NOMO-1 (cell line): ENCODE results near the gene RAMP3.
"Not testable (repeated sequence)": the region's sequence is repeated elsewhere in the genome, so short reads cannot be mapped to it uniquely, and the experiment has no call there.

Experiments used
- DNase-seq, 2 experiments: peaks; one replicate each; lab custom pipeline; 2025; ENCODE audit not compliant: unreplicated experiment in 2 of 2; lab: John Stamatoyannopoulos, UW

Gene RAMP3, protein sequence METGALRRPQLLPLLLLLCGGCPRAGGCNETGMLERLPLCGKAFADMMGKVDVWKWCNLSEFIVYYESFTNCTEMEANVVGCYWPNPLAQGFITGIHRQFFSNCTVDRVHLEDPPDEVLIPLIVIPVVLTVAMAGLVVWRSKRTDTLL

DNA sequence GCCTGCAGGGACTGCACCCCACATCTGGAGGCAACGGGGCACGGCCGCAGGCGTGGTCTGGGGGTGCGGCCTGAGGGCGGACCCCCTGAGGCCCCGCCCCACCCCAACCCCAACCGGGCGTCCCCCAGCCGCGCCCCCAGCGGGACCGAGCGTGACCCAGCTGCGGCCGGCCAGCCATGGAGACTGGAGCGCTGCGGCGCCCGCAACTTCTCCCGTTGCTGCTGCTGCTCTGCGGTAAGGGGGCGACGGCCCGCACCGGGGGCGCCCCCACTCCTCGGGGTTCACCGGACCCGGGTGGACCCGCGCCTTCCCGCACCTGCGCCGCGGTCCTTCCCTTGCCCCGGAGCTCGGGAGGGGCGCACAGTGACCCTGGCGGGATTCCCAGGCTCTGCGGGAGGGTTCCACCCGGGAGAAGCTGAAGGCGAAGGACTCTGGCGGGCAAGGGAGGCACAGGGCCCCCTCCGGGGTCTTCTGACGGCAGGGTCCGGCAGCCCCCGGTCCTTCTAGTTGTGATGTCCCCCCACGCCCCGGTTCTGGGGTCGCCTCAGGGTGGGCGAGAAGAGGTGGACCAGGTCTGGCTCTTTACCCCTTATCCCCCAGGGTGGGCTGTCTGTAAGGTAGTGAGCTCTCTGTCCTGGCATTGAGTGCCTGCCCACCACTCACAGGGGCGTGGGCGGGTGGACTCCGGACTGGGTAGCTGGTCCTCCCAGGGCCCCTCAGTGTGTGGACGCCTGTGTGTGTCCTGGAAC lies at the start of gene RAMP3:
Gene RAMP3, plus strand, starts transcription at position 139 of the 749 bp plus-strand sequence. Its CDS starts 38 bp downstream, at position 177.
- DNase-seq, result no peak

DNA sequence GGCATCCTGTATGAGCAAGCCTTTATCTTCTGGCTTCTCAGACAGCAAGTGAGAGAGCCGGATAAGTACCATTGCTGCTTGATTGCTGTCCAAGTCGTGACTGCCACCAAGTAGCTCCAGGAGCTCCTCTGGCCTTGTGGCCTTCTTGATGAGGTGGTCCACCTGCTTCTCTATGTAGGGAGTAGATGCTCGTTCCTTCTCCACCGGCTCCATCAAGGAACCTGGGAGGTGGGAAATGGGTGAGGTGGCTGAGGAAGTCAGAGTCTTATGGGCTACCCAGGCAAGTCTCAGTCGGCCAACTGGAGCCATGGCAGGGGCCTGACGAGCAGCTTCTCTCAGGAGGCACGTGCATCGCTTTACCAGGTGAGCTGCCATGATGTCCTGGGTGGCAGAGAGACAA lies 48.7 kb upstream of the RAMP3 start:
- DNase-seq, result no peak

DNA sequence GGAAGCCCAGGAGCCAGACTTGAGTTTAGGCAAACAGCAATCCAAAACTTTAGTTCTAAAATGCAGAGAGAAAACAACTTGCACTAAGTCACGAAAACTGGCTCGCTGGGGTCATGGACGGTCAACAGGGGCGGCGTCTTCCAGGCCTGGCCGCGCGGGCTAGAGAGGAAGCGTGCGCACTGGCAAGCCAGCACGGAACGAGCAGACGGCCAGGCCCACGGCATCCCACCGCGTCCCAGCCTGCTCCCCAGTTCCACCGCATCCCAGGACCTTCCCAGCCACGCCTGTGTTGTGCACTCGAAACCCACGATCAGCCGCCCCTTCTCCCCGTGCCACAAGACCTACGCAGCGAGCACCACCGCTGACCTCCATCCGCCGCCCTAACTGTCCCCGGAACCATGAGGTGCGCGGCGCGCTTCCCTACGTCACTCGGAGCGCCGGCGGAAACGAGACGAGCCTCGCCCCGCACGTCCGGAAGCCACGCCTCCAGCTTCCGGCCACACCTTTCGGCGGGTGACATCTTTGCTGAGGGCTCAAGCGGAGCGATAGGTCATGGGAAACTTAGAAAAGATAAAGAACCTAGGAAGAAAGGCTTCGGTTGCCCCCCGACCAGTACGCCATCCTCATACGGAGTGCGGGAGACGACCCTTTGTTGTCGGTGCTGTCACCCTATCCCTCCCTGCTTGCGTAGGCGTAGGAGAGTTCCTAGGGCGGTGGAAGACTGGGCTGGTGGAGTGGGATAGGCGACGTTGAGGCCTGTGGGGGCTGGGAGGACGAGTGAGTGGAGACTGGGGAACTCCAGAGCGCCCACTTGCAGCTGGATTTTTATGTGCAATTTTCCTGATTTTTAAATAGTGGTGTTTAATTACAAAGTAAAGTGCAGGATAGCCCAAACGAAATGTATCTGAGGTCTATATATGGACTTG lies 46.0 kb upstream of the RAMP3 start, which contains the start of gene TBRG4:
Gene TBRG4, minus strand, starts transcription at position 400 of the 926 bp plus-strand sequence. CDS start 2,460 bp downstream, outside the sequence.
- peak; percentile 94 to 95 for DNase-seq

DNA sequence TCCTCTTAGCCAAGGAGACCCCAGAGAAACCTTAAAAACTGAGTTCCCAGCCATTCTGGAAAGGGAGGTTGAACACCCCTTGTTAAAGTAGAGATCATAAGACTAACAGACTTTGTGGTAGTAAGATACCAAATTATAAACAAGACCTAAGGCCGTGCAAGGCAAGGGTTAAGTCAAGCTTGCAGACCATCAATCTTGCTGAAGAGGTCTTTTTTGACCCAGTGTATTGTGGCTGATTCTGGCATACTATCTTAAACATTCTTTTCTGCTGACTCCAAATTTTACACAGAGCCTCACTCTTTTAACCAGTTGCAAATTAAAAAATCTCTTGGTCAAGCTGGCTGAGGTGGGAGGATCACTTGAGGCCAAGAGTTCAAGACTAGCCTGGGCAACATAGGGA lies 44.9 kb upstream of the RAMP3 start:
- DNase-seq, result no peak

DNA sequence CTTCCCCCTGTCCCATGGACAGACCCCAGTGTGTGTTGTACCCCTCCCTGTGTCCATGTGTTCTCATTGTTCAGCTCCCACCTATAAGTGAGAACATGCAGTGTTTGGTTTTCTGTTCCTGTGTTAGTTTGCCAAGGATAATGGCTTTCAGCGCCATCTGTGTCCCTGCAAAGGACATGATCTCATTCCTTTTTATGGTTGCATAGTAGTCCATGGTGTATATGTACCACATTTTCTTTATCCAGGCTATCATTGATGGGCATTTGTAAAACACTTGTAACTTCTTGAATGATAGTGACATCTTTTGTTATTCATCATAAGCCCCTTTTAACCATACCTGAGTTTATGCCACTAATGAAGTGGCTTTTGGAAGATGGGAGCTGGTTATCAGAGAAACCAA lies 43.3 kb upstream of the RAMP3 start:
- not testable (repeated sequence) for DNase-seq

DNA sequence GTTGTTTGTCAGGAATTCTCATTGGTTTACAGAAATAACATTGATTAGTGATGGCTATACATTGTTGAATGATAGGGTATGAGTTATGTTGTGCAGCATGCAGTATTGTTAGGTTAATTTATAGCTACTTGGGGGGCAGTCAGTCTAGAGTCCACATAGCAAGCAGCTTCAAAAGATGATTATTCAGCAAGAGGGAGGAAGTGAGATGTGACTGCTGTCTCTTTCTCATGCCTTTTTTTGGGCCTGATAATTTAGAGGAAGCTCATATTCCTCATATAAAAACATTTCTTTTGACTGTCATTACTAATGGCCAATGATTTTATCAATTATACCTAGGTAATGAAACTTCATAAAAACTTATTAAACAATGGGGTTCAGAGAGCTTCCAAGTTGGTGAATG lies 42.7 kb upstream of the RAMP3 start:
- peak in 1 of 2 experiments; percentile 10 for DNase-seq

DNA sequence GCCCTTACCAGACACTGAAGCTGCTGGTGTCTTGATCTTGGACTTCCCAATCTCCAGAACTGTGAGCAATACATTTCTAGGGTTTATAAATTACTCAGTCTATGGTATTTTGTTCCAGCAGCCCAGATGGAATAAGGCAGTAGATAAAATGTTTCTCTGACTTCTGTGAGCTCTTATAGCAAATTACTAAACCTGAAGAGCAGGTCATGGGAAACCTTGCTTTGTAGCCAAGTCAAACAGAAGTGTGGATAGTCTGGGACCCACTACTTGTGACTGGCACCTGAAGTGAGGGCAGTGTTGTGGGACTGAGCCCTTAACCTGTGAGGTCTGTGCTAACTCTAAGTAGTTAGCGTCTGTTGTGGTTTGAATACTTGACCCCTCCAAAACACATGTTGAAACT lies 41.5 kb upstream of the RAMP3 start:
- DNase-seq, result no peak

DNA sequence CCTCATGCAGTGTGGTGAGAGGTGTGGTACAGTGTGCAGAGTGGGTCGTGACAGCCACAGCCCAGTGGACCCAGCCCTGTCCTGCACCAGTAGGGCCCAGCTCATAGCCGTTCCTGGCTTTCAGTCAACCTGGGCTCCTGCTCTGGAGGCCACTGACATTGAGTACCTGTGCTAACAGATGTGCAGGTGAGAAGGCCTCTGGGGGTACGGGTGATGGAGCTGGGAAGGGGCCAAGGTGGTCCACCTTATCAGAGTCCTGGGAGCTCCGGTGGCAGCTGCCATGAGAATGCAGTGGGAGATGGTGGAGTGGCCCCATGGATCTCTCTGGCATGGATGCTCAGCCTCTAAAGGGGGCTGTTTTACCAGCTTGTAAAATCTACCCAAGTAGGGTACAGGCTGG lies 40.0 kb upstream of the RAMP3 start:
- no peak for DNase-seq

DNA sequence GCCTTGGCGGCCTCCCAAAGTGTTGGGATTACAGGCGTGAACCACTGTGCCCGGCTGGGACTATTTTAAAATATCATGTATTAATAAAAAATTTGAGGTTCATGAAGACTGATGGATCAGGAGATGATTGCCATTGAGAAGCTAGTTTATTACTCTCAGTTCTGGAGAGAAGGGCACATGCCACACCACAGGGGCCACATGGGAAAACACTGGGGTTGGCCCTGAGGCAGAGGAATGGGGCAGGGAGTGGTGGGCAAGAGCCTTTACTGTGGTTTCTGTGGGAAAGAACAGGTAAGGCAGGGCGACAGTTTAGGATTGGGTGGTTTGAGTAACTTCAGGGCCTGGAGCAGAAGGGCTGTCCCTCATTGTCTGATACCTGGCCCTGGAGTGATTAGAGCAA lies 39.3 kb upstream of the RAMP3 start:
- no peak for DNase-seq

DNA sequence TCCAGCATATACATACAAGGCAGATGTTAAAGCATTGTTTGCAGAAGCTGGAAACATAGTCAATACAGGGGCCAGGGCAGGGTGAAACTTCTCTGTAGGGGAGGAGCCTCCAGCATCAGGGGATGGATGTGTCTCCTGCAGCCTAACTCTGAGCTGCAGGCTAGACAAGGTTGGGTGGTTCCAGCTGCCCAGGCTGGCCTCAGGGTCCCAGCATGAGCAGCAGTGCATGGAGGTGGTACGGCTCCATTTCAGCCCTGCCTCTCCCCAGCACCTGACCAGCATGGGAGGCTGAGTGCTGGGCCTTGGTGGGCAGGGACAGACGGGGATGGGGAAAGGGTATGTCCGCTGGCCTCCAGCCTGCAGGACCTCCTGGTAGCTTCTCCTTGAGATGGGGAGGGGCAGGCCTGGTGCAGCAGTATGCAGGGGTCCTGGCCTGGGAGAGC lies 38.7 kb upstream of the RAMP3 start:
- no peak for DNase-seq

DNA sequence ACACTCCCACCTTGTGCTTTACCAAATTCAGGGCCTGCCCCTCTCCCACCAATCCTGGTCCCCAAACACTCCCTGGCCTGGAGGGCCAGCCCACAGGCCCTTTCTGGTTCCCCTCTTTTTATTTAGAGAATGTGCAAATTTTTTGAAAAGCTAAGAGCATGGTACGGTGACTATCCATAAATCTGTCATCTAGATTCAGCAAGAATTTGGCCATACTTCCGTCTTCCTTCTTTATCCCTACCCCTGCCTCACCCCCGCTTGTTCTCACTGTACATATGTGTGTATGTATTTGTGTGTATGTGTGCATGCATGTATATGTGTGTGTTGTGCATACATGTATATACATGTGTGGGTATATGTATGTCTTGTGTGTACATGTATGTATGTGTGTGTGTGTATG lies 38.0 kb upstream of the RAMP3 start:
- DNase-seq, result peak; percentile 22 to 35

DNA sequence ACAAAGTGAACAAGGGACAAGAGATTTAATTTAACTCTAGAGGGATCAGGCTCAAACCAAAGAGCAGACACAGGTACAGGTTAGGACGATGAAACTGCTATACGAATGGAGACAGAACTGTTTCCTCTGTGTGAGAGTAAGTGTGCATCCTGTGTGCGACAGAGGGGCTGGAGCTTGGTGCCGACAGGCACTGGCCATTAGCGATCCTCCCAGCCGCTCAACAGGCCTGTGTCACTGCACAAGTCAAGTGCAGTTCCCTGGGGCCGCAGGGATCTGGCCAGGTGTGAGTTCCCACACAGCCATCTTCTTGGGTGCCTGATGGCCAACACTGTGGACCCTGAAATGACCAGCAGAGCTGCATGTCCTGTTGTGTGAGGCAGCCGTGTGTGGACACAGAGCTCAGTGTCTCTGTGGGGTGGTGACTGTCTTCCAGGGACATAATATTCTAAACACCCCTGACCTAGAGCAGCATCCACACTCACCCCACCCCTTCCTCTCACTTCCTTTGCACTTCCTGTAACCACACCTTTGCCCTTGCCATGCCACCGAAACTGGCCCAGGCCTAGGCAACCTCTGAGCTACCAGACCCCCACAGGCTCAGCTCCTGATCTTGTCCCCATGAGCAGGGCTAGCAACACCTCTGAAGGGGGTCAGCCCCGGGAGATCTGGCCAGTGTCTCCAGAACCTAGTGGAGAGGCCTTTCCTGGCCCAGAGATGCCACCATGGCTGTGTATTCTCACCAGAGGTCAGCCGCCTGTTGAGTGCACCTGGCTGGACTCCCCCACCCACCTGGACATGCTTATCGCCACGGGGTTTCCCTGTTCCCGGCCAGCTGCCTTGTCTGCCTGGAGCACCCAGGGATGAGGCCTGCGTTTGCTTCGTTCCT lies 34.4 kb upstream of the RAMP3 start:
- DNase-seq, result no peak

DNA sequence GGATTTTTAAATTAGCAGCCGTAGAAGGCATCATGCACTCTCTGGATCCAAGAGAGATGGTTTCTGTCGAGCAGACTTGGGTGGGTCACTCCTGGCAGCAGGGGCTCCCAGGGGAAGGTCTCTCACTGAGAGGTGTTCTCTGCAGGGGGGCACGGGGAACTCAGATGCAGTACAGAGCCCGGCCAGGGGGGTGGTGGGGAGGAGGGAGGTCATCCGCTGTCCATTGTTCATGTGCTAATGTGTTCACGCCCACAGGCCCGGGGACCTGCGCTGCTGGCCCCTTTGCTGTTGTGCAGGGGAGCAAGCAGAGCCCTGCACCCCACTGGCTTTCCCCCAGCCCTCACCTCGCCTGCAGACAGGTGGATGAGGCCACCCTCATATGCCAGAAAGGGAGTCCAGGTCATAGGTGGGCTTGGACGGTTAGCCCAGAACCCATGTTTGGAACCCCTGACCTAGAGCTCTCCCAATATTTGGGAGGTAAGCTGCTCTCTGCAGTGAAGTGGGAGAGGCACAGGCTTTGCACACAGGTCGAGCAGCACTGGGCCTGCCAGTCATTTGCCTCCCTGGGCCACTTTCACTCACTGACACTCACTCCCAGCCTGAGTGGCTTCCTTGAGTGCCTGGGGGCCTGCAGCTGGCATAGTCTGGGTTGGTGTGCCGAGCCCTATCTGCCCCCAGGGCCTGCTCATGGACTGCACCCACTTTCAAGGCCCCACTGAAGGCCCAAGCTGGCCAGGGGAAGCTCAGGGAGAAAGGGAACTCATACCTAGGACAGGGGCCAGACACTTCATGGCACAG lies 33.5 kb upstream of the RAMP3 start:
- DNase-seq, result no peak

DNA sequence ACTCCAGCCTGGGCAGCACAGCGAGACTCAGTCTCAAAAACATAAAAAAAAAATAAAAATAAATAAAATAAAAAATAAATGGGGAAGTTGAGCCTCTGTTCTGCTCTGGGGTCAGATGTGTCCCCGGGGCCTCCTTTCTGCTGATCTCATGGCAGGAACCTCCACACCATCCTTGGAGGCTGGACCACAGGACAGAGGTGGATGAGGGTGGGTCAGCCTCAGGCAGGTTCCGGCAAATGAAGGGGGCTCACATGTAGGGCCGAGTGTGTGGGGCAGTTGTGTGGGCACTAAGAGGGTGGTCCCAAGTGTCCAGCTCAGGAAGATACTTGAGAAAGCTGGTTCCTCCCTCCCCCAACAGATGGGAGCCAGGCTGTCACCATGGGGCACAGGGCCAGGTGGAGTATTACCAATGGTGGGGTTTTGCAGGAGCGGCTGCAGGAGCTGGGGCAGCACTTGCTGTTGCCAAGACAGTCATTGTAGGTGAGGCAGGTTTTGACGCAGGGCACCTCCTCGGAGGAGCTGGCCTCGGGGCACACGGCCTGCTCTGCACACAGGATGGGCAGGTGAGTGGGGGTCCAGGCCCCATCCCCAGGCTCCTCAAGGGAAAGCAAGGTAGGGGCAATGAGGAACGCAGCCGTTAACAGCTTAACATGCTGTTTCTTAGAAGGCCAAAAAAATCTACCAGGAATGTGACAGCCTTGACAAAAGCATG lies 32.2 kb upstream of the RAMP3 start:
- DNase-seq, result no peak

DNA sequence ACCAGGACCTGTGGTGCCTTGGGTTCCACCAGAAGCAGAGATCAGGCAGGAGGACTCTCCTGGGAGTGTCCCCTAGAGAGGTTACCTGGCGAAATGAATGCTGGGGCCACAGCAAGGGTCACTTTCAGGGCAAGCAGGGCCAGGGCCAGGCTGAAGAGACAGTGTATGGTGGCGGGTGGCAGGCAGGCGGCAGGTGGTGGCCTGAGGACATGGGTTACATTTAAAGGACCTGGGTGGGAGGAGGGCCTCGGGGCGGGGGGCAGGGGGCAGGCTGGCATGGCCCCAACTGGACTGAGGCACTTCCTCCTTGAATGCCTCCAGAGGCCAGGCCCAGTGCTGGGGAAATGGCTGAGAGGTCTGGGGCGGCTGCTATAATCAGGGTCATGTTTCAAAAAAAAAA lies 31.4 kb upstream of the RAMP3 start:
- no peak for DNase-seq

DNA sequence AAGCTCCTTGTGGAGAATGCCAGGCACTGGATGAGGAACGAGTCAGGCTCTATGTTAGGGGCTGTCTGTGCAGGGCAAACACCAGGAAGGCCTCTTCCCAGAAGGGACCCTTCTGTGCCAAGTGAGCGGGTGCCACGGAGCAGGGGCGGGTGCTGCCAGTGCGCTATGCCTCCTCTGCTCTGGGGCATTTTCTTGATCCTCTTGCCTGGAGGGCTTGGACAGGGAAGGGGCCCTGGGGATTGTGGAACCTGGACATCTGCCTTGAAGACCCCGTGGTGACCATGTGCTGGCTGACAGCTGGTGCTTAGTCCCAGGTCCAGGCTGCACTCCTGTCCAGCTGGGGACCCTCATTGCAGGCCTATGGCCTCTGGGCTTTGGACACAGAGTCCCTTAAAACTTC lies 30.7 kb upstream of the RAMP3 start:
- DNase-seq, result no peak

DNA sequence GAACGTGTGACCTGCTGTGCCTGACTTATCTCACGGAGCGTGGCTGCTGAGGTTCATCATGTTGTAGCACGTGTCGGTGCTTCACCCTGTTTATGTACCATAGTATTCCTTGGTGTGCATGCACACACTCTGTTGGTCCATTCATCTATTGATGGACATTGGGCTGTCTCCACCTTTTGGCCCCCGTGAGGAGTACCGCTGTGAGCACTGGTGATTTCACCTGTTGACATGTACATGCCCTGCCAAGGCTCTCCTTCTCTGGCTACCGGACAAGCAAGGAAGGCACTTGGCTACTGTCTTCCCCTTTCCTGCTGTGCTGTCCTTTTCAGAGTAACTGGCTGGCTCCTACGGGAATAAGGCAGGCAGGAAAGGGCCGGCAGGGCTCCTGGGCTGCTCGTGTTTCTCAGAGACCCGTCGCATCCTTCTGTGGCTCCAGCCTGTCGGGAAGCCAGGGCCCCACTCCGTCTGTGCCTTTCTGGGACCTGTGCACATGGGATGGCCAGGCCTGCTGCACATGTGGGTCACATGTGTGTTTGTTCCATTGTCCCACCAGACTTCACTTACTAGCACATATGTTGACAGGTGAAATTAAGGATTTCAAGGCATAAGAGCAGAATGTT lies 28.3 kb upstream of the RAMP3 start:
- no peak for DNase-seq

DNA sequence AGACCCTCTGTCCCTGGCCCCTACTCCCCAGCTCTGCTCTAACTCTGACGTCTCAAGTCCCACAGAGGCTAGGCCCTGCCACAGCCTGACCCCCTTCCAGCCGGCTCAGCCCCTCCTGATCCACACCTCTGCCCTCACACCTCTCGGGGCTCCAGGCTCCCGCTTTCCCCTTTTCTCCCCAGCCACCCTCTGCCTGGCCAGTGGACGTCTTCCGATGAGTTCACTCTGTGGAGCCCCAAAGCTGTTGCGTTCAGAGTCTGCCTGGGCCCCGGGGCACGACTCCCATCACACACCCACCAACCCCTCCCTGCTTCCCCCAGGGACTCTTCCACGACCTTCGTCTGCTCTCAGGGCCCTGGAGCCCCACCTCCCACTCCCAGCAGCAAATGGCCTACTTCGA lies 27.7 kb upstream of the RAMP3 start:
- DNase-seq, result no peak

DNA sequence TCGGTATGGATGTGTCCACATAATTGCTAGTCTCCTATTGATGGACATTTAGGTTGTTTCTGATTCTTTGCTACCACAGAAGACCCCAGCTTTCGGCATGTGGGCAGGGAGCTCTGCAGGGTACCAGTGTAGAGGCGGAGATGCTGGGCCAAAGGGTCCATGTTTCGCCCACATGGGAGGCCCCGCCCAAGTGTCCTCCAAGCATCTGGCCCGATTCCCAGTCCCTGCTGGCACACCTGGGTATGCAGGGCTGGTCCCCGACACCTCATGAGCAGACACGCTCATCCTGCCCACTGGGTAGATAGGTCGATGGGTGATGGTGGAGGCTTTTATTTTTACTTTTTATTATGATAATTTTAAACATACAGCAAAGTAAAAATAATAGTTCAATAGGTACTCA lies 26.7 kb upstream of the RAMP3 start:
- DNase-seq, result no peak
